ENCODE measurements around the gene MARCHF7.
"Not testable (repeated sequence)": the region's sequence is repeated elsewhere in the genome, so short reads cannot be mapped to it uniquely, and the experiment has no call there.

Gene MARCHF7

DNA sequence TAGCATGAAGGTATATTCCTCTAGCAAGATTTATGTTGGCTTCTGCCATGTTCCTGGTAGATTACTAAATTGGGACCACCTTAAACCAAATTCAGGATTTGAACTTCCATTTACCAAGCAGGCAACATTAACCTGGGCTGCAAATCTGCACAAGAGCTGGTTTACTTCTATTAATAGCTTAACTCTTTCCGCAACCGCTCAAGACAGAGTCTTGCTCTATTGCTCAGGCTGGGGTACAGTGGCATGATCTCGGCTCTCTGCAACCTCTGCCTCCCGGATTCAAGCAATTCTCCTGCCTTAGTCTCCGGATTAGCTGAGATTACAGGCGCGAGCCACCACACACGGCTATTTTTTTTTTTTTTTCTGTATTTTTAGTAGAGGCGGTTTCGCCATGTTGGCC, 8.4 kb downstream of the MARCHF7 start:
- ATAC-seq (ENCODE audit: insufficient read depth, low read depth) (no peak), DNase-seq (no peak)
- Histone ChIP-seq H3K79me2 (ENCODE audit: insufficient read depth, low read length) (peaks cover 100% of the 10 kb centered on the region), H3K9ac (ENCODE audit: low read depth, low read length) (no peak overlapping the region), H3K4me3 (ENCODE audit: low read depth in 1 of 2, low read length in 2 of 2) (no peak overlapping the region), H3K27ac (ENCODE audit: low read length) (no peak overlapping the region), H4K20me1 (ENCODE audit: insufficient read depth, low read length) (peaks cover 96% of the 10 kb centered on the region), H2AFZ (ENCODE audit: low read depth, low read length) (no peak overlapping the region), H3K4me1 (ENCODE audit: insufficient read depth, low read length) (peaks cover 17% of the 10 kb centered on the region), H3K9me3 (ENCODE audit: insufficient read depth, low read length, severe bottlenecking) (no peaks in the 10 kb centered on the region), H3K27me3 (ENCODE audit: insufficient read depth, low read length, poor library complexity) (no peaks in the 10 kb centered on the region), H3K4me2 (ENCODE audit: insufficient read depth, low read length) (no peak overlapping the region), H3K36me3 (ENCODE audit: insufficient read depth, low read length) (peaks cover 90% of the 10 kb centered on the region)
- TF ChIP-seq, protein P1, sequence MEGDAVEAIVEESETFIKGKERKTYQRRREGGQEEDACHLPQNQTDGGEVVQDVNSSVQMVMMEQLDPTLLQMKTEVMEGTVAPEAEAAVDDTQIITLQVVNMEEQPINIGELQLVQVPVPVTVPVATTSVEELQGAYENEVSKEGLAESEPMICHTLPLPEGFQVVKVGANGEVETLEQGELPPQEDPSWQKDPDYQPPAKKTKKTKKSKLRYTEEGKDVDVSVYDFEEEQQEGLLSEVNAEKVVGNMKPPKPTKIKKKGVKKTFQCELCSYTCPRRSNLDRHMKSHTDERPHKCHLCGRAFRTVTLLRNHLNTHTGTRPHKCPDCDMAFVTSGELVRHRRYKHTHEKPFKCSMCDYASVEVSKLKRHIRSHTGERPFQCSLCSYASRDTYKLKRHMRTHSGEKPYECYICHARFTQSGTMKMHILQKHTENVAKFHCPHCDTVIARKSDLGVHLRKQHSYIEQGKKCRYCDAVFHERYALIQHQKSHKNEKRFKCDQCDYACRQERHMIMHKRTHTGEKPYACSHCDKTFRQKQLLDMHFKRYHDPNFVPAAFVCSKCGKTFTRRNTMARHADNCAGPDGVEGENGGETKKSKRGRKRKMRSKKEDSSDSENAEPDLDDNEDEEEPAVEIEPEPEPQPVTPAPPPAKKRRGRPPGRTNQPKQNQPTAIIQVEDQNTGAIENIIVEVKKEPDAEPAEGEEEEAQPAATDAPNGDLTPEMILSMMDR (IDR thresholded peaks at IDR 0.05; ENCODE audit: borderline replicate concordance, extremely low read depth, low read length, poor library complexity, severe bottlenecking), result no peak
- TF ChIP-seq EZH2 (IDR thresholded peaks at IDR 0.05; ENCODE audit: borderline replicate concordance, low read depth, low read length, severe bottlenecking), result no peak

DNA sequence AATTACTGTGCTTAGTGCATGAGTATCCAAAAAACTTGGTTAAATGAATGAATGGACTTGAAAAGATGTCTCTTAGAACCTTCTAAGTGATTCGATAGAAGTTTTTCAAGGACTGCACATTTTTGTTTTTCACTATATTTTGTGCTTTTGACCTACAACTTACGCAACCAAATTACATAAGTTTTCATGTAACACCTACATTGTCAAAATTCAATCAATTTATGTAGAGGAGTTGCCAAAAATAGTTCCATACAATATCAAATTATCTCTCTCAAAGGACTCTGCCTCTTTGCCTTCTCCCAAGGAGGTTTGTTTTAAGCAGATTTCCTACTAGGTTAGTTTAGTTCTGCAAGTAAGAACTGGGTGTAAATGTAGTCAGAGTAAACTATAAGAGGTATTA, 10.3 kb downstream of the MARCHF7 start:
- Histone ChIP-seq H3K27me3 (ENCODE audit: insufficient read depth, low read length, poor library complexity) (no peaks in the 10 kb centered on the region), H3K4me2 (ENCODE audit: insufficient read depth, low read length) (no peak overlapping the region), H3K4me1 (ENCODE audit: insufficient read depth, low read length) (peaks cover 4% of the 10 kb centered on the region; the same call in 1 of the 2 replicates), H3K4me3 (ENCODE audit: low read depth in 1 of 2, low read length in 2 of 2) (no peak overlapping the region), H3K9me3 (ENCODE audit: insufficient read depth, low read length, severe bottlenecking) (no peaks in the 10 kb centered on the region), H3K9ac (ENCODE audit: low read depth, low read length) (no peak overlapping the region), H3K79me2 (ENCODE audit: insufficient read depth, low read length) (peaks cover 100% of the 10 kb centered on the region), H3K36me3 (ENCODE audit: insufficient read depth, low read length) (peaks cover 81% of the 10 kb centered on the region), H4K20me1 (ENCODE audit: insufficient read depth, low read length) (peaks cover 96% of the 10 kb centered on the region), H3K27ac (ENCODE audit: low read length) (no peak overlapping the region), H2AFZ (ENCODE audit: low read depth, low read length) (no peak overlapping the region)
- TF ChIP-seq, protein P1 (IDR thresholded peaks at IDR 0.05; ENCODE audit: borderline replicate concordance, extremely low read depth, low read length, poor library complexity, severe bottlenecking), result no peak
- TF ChIP-seq EZH2 (IDR thresholded peaks at IDR 0.05; ENCODE audit: borderline replicate concordance, low read depth, low read length, severe bottlenecking), result no peak
- ATAC-seq (ENCODE audit: insufficient read depth, low read depth) (no peak), DNase-seq (no peak)

DNA sequence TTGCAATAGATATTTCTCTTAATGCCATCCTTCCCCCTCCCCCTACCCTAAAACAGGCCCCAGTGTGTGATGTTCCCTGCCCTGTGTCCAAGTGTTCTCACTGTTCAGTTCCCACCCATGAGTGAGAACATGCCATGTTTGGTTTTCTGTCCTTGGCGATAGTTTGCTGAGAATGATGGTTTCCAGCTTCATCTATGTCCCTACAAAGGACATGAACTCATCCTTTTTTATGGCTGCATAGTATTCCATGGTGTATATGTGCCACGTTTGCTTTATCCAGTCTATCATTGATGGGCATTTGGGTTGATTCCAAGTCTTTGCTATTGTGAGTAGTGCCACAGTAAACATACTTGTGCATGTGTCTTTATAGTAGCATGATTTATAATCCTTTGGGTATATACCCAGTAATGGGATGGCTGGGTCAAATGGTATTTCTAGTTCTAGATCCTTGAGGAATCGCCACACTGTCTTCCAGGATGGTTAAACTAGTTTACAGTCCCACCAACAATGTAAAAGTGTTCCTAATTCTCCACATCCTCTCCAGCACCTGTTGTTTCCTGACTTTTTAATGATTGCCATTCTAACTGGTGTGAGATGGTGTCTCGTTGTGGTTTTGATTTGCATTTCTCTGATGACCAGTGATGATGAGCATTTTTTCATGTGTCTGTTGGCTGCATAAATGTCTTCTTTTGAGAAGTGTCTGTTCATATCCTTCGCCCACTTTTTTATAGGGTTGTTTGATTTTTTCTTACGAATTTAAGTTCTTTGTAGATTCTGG, 12.7 kb downstream of the MARCHF7 start:
- H3K27me3 ChIP-seq (ENCODE audit: insufficient read depth, low read length, poor library complexity), result not testable (repeated sequence)
- peaks cover 97% of the 10 kb centered on the region for H4K20me1 ChIP-seq (ENCODE audit: insufficient read depth, low read length)

DNA sequence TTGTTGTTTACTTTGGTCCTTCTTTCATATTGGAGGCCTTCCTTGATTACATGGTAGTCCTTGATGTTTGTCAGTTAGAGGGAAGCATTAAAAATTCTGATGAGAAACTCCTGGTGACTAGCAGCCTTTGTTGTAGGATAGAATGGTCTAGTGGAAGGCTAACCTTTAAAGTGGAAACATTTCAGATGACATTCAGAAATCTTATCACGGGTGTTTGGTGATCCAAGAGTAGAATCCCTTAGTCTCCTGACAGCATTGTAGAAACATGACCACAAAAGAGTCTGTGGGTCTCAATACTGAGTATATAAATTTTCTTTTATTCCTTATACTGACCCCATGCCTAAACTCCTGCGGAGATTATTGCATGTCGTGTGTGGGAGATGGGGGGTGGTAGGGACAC, 13.4 kb downstream of the MARCHF7 start:
- Histone ChIP-seq H3K4me3 (ENCODE audit: low read depth in 1 of 2, low read length in 2 of 2) (no peak overlapping the region), H3K36me3 (ENCODE audit: insufficient read depth, low read length) (peaks cover 83% of the 10 kb centered on the region), H3K9me3 (ENCODE audit: insufficient read depth, low read length, severe bottlenecking) (no peaks in the 10 kb centered on the region), H3K9ac (ENCODE audit: low read depth, low read length) (no peak overlapping the region), H2AFZ (ENCODE audit: low read depth, low read length) (no peak overlapping the region), H3K27ac (ENCODE audit: low read length) (no peak overlapping the region), H3K79me2 (ENCODE audit: insufficient read depth, low read length) (peaks cover 100% of the 10 kb centered on the region), H3K27me3 (ENCODE audit: insufficient read depth, low read length, poor library complexity) (no peaks in the 10 kb centered on the region), H3K4me2 (ENCODE audit: insufficient read depth, low read length) (no peak overlapping the region), H4K20me1 (ENCODE audit: insufficient read depth, low read length) (peaks cover 95% of the 10 kb centered on the region), H3K4me1 (ENCODE audit: insufficient read depth, low read length) (no peaks in the 10 kb centered on the region; the same call in 1 of the 2 replicates)
- ATAC-seq (ENCODE audit: insufficient read depth, low read depth) (no peak), DNase-seq (no peak)
- TF ChIP-seq EZH2 (IDR thresholded peaks at IDR 0.05; ENCODE audit: borderline replicate concordance, low read depth, low read length, severe bottlenecking), result no peak
- TF ChIP-seq, protein P1 (IDR thresholded peaks at IDR 0.05; ENCODE audit: borderline replicate concordance, extremely low read depth, low read length, poor library complexity, severe bottlenecking), result no peak

More for the DNA sequence above, 12.7 kb downstream of the MARCHF7 start:
- H3K27ac ChIP-seq (ENCODE audit: low read length); DNase-seq; H3K9ac ChIP-seq (ENCODE audit: low read depth, low read length); ATAC-seq (ENCODE audit: insufficient read depth, low read depth); H3K4me2 ChIP-seq (ENCODE audit: insufficient read depth, low read length); H3K9me3 ChIP-seq (ENCODE audit: insufficient read depth, low read length, severe bottlenecking); H3K4me3 ChIP-seq (ENCODE audit: low read depth in 1 of 2, low read length in 2 of 2); H3K4me1 ChIP-seq (ENCODE audit: insufficient read depth, low read length); H2AFZ ChIP-seq (ENCODE audit: low read depth, low read length): not testable (repeated sequence)
- Histone ChIP-seq H3K79me2 (ENCODE audit: insufficient read depth, low read length) (peaks cover 100% of the 10 kb centered on the region), H3K36me3 (ENCODE audit: insufficient read depth, low read length) (peaks cover 83% of the 10 kb centered on the region)
